ENCODE data around the gene KLHL13. TPM values are rescaled to one million over a fixed set of nuclear protein-coding genes. Genes with fewer than 3 reads are reported as not detected.
"Not testable (repeated sequence)": the region's sequence is repeated elsewhere in the genome, so short reads cannot be mapped to it uniquely, and the experiment has no call there.

The KLHL13 gene
- total RNA-seq, 2 donors from 2014 or later: 5.4 to 6.8 TPM

DNA sequence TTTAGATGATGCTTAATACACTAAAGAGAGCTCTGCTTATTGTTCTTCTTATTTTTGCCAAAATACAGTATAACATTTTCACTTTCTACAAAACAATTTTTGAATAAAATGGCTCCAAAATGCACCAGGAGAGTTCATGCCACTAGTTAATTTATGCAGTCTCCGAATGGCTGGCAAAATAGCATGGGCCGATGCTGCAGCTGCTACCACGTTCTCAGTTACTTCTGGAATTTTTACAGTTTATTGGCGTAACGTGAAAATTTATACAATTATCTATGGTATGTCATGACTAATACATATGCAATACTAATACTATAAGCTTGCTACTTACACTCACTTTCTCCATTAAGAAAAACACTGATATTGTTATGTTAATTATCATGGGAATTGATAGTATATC, 16.5 kb downstream of the KLHL13 start:
- intact Hi-C loops (cut with DNase I): no loop called here
- ATAC-seq: no peak
- DNase-seq: no peak

DNA sequence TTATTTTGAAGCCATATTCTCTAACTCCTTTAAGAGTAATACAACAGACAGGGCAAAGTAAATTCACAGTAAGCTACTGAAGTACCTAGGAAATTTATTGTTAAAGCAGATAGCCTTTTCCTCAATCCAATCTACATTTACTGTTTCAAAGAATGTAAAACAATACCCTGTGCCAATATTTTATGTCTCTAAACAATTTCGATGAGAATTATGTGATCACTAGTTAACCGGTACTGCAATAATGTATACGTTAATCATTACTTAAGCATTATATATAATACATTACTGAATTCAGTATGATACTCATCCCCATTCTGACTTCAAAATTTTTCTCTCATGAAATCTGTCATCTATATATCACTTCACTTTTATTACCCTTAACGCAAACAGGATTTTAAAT, 28.5 kb downstream of the KLHL13 start:
- intact Hi-C loops (cut with DNase I): no loop called here
- ATAC-seq (no peak), DNase-seq (no peak)

DNA sequence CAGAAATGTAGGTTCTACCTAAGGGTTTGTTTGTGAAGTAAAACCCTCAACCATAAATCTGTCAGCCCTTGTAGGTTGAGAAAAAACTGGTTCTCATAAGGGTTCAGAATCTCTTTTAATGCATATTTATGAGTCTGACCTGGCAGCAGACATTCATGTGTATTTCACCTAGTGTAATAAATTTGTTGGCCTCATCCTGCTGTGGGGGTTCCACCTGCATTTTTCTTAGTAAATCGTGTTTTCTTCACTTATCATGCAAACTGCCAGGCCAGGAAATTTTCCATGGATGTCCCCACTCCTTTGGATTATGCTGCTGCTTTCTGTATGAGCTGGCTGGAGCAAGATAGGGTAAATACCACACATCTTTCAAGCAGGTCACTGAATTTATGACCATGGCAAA, 42.4 kb downstream of the KLHL13 start:
- DNase-seq (no peak), ATAC-seq (no peak)
- intact Hi-C loops (cut with DNase I): no loop called here

DNA sequence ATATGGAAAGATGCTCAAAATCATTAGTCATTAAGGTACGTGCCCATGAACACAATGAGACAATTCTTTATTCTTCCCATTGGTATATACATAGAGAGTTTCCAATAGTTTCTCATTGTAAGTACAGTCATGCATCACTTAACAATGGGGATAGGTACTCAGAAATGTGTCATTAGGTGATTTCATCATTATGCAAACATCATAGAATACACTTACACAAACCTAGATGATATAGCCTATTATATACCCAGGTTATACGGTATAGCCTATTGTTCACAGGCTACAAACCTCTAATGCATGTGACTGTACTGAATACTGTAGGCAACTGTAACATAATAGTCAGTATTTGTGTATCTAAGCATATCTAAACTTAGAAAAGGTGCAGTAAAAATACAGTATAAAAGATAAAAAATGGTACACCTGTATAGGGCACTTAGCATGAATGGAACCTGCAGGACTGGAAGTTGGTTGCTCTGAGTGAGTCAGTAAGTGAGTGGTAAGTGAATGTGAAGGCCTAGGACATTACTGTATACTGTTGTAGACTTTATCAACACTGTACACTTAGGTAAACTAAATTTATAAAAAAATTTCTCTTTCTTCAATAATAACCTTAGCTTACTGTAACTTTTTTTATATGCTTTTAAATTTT, 49.6 kb downstream of the KLHL13 start:
- DNase-seq (no peak), ATAC-seq (no peak)
- intact Hi-C loops (cut with DNase I): no loop called here

DNA sequence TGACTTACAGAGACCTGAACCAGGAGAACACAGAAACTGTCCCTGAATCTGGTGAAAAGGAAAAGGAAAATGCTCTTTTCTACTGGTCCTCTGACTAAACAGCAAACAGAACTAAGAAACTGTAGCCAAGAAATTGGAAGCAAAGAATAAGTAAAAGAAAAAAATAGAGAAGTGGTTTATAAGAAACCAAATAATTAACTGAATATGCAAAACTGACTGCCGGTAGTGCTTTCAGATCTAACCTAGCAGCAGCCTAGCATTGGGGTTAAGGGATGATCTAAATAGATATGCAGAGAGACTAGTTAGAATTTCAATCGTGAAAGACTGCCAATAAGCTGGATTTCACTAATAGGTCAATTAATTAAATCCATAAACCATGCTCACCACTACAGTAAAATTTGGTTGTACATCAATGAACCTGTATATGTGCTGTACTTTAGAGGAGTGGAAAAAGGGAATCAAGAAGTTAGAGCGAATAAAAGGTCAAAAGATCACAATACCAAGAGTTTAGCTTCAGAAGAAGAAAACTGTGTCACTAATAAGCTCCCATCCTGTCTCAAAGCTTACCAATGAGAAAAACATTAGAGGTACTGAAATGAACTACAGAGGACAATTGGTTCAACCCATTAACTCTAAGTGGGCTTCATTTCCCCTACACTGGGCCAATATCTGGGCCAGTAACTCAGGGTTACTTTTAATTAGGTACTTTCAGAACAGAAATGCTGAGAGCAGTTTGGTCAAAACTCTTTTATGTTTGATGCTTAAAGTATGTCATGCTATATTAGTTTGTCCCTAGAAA, 53.6 kb downstream of the KLHL13 start:
- no peak for ATAC-seq
- DNase-seq: no peak
- intact Hi-C loops (cut with DNase I): no loop called here

DNA sequence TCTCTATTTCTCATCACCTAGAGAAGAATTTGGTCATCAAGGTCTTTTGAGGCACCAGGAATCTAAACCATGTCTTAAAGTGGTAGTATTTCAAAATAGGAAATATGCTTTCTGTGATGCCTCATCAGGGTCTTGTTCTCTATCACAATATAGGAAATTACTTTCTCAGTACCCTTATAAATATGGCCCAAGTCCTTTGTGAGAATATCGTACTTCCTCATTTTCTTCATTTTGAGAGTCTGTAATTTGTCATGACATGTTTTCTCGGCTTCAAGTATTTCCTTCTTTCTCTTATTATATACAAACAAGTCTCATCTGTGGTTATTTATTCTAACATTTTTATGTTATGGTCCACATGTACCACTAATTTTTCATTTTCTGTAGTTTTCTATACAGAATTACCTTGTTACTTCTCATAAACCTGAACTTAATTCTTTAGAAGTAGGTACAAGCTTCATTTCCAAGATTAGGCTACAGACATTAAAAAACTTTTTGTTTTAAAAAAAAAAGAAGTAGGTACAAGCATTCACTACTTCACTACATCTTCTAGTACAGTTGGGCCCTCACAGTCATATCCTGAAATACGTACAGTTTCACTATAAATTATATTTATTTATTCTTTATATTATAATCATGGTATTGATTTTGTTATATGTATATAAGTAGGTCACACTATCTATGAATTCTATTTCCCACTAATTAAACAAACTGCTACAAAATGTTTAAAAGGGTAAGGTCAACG, 54.4 kb downstream of the KLHL13 start:
- intact Hi-C loops (cut with DNase I): no loop called here
- DNase-seq: no peak
- ATAC-seq: no peak

DNA sequence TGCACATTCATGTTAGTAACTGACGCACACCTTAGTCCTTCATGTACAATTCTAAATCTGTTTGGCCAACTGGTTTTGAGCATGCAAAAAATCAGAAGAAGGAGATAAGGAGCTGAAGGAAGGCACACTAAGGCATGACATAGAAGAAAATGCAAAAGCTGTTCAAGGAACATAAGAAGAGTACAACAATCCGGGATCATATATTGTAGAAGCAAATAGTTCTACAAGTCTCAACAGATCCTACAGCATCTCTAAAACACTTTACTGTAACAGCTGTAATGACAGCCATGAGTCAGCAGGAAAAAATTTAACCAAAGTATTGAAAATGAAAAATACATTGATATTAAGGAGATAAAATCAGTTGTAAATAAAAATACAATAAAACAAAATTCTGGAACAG, 57.7 kb downstream of the KLHL13 start:
- ATAC-seq (no peak), DNase-seq (no peak)
- intact Hi-C loops (cut with DNase I): no loop called here

DNA sequence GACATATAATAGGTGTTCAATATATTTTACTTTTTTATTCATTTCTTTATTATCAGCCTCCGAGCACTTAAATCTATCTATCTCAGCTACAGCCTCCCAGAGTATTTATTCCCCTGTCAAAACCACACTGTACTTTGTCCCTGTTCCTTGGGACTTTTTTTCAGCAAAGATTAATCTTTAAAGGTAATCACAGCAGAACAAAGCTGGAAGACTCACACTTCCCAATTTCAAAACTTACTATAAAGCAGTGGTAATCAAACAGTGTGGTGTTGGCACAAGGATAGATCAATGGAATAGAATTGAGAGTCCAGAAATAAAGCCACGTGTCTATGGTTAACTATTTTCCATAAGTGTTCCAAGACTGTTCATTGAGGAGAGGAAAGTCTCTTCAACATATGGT, 59.7 kb downstream of the KLHL13 start:
- ATAC-seq: no peak
- no peak for DNase-seq

DNA sequence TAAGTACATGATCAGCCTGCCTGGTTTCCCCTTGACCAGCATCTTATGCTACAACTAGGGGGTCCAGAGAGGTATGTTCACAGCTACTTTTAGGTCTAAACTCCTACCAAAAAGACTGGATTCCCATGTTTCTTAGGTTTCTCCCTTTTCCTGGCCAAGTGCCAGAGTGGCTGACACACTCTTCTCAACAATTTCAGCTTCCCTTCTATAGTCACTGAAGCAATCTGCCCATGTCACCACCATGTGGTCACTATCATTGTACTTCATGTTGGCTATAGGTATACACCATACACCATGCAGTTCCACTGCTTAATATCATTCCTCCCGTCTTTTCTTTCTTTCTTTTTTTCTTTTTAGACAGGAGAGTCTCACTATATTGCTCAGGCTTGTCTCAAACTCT, 66.9 kb downstream of the KLHL13 start:
- DNase-seq (no peak), ATAC-seq (no peak)
- intact Hi-C loops (cut with DNase I): no loop called here

More for the DNA sequence above, 59.7 kb downstream of the KLHL13 start:
- intact Hi-C loops (cut with DNase I): no loop called here

DNA sequence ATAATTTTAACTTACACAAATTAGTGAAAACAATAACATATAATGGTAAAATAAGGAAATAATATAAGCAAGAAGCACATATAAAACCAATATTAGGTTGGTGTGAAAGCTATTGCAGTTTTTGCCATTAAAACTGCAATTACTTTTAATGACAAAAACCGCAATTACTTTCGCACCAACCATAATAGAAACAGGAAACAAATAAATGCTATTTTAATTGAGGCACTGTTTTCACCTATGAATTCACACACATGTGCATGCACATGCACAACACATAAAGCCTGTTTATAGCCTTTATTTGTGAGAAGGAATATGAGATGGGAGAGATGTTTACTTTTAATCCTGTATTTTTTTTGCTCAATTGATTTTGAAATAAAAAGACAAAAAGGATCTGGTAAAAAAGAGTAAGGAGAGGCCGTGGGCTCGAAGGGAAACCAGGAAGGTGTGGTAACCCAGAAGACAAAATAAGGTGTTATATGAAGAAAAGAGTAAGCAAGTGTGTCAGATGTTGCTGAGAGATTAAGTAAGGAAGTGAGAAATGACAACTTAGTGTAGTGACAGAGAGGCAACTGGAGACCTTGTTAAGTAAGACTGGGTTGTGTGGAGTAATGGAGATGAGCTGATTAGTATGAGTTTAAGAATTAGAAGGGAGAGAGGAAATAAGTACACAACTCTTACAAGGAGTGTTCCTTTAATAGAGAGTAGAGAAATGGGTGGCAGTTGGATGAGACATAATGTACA, 69.0 kb downstream of the KLHL13 start:
- intact Hi-C loops (cut with DNase I): no loop called here
- no peak for ATAC-seq
- no peak for DNase-seq

DNA sequence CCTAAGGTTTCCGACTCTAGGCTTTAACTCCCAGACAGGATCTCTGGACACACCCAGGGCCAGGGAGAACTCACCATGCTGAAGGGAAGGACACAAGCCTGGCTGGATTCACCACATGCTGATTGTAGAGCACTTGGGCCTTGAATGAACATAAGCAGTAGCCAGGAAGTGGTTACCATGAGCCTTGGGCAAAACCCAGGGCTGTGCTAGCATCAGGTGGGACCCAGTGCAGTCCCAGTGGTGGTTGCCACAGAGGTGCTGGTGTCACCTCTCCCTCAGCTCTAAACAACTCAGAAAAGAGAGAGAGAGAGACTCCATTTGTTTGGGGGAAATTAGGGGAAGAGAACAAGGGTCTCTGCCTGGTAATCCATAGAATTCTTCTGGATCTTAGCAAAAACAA, 77.0 kb downstream of the KLHL13 start:
- intact Hi-C loops (cut with DNase I): no loop called here
- DNase-seq: no peak
- no peak for ATAC-seq

DNA sequence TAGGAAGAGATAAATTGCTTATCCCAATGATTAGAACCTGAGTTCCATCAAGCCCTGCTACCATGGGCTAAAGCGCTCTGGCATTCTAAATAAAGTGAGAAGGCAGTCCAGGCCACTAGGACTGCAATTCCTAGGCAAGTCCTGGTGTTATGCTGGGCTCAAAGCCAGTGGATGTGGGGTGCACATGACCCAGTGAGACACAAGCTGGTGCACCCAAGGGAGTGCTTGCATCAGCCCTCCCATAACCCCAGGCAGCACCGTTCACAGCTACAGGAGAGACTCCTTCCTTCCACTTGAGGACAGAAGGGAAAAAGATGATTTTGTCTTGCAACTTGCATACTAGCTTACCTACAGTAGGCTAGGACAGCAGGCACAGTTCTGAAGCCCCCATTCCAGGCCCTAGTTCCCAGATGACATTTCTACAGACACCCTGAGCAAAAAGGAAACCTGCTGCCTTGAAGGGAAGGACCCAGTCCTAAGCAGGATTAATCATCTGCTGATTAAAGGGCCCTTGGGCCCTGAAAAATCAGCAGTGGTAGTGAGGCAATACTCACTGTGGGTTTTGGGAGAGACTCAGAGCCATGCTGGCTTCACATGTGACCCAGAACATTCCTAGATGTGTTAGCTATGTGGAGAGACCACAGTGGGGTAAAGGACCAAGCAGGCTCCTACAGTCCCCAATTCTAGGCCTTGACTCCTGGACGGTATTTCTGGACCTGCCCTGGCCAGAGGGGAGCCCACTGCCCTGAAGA, 77.8 kb downstream of the KLHL13 start:
- DNase-seq (no peak), ATAC-seq (no peak)
- intact Hi-C loops (cut with DNase I): no loop called here

DNA sequence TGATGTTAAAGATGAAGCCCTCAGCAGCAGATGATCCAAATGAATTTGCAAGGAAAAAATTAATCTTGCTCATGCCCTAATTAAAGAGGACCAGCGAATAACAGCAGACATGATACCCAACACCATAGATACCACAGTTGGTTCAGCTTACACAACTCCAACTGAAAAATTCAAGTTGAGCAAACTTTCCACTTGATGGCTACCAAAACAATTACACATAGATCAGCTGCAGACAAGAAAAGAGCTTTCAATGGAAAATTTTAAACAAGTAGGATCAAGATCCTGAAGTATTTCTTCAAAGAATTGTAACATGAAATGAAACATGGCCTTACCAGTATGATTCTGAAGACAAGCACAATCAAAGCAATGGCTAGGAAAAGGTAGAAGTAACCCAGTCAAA, 90.0 kb downstream of the KLHL13 start:
- DNase-seq: no peak
- ATAC-seq: no peak
- intact Hi-C loops (cut with DNase I): no loop called here

DNA sequence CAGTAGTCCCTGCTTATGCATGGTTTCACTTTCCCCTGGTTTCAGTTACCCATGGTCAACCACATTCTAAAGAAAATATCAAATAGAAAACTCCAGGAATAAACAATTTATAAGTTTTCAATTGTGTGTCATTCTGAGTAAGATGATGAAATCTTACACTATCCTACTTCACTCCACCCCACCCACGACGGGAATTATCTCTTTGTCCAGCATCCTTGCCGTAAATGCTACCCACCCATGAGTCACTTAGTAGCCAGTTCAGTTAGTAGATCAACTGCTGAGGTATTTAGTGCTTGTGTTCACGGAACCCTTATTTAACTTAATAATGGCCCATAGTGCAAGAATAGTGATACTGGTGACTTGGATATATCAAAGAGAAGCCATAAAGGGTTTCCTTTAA, 91.4 kb downstream of the KLHL13 start:
- ATAC-seq (no peak), DNase-seq (no peak)
- intact Hi-C loops (cut with DNase I): no loop called here

DNA sequence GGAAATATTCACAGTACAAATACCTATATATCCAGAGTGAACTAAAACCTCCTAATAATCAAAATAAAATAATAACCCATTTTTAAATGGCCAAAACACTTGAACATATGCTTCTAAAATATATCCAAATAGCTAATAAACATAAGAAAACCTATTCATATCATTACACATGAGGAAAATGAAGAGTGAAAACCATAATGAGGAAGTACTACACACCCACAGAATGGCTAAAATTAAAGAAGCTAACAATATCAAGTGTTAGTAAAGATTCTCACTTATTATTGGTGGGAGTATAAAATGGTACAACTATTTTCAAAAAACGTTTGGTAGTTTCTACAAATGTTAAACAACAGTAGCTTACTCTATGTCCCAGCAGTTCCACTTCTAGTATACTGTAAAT, 92.1 kb downstream of the KLHL13 start:
- no peak for ATAC-seq
- intact Hi-C loops (cut with DNase I): no loop called here
- no peak for DNase-seq

DNA sequence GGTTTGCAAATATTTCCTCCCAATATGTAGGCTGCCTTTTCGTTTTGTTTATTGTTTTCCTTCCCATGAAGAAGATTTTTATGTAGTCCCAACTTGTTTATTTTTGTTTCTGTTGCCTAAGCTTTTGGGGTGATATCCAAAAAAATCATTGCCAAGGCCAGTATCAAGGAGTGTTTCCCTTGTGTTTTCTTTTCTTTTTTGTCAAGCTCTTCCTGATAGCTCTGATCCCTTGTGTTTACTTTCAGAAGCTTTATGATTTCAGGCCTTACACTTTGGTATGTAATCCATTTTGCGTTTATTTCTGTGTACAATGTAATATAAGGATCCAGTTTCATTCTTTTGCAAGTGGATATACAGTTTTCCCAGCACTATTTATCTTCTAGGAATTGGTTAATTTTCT, 93.9 kb downstream of the KLHL13 start:
- DNase-seq (no peak), ATAC-seq (no peak)
- intact Hi-C loops (cut with DNase I): no loop called here

DNA sequence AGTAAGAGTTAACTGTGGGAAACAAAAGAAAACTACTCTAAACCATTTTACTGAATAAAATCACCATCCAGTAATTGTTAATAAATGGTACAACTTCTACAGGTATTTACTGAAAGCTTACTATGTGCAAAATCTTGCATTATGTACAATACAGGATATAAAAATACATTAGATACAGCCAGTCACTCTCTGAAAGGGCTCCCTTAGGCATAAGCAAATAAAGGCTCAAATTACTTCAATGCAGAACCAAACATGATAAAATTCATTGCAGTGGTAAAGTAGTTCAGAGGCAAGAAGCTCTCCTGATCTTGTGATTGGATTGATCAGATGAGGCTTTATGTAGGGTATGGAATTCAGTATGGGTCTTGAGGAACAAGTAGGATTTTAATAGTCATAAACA, 100.2 kb downstream of the KLHL13 start:
- intact Hi-C loops (cut with DNase I): no loop called here
- no peak for DNase-seq
- ATAC-seq: no peak

DNA sequence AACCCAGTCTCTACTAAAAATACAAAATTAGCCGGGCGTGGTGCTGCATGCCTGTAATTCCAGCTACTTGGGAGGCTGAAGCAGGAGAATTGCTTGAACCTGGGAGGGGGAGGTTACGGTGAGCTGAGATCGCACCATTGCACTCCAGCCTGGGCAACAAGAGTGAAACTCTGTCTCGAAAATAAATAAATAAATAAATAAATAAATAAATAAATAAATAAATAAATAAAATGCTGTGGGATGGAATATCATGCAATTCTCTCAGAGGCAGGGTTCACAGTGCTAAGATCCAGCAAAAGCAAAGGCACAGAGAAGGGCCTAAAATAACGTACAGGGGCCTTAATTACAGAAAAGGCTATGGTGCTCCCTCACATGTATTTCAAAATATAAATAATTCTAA, 114.2 kb downstream of the KLHL13 start:
- intact Hi-C loops (cut with DNase I); ATAC-seq; DNase-seq: not testable (repeated sequence)

DNA sequence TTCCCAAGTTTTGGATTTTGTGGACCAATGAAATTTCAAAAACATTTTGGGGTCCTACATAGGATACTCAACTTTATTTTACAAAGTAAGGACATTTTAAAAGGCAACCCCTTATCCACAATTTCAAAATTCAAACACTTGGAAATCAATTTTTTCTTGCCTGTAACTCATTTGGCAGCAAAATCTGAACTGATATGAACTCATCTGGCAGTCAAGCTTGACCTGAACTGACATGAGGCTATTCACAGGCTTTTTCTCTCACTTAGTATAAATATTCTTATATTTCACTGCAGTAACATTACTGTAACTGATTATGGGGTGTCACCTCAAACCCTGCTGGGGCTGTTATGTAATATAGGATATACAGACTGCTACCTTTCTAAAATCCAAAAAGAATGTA, 116.1 kb downstream of the KLHL13 start:
- intact Hi-C loops (cut with DNase I): no loop called here
- DNase-seq: no peak
- no peak for ATAC-seq
